HG03103 (cell line): ENCODE measurements around the gene CMTM3.
"Not testable (repeated sequence)": the region's sequence is repeated elsewhere in the genome, so short reads cannot be mapped to it uniquely, and the experiment has no call there.

Experiments used
- ATAC-seq: cut with Tn5 transposase; IDR thresholded peaks from one replicate; pipeline ENCODE4 v1.9.1; 2021; ENCODE audit warnings: low read depth; ENCODE audit not compliant: unreplicated experiment

CMTM3 gene

DNA sequence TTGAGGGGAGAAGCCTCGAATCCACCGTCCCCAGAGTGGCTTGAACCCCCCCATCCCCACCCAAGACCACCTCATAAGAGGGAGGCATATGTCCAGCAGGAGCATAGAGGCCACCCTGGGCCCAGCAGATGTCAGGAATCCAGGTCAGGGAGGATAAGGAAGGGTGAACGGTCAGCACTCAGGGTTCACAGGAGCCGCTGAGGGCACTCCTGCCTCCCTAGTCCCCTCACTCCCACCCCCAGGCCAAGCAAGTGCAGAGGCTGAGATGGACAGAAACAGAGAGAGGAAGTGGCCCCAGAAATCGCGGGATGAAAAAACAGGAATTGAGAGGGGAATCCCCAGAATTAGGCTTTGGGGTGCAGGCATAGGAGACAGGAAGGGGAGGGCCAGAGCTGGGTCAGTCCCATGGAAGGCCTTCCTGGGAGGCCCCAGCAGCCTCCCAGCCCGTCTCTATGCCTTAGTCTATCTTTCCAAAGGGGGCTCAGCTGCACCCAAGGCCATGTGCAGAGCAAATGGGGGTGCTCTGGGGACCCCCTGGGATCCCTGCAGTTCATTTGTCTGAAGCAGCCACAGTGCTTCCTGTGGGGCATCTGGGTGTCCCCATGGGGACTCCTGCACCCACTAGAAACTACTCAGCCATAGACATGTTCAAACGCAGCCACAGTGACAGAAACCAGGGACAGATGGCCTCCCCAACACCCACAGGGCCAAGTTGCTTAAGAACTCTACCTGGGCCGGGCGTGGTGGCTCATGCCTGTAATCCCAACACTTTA lies 1.7 kb downstream of the CMTM3 start:
- peak; percentile 27 for ATAC-seq

- ATAC-seq: peak; percentile 32
These were observed 4.0 kb downstream of the CMTM3 start for GRCh38 chr16:66608241-66609138.

DNA sequence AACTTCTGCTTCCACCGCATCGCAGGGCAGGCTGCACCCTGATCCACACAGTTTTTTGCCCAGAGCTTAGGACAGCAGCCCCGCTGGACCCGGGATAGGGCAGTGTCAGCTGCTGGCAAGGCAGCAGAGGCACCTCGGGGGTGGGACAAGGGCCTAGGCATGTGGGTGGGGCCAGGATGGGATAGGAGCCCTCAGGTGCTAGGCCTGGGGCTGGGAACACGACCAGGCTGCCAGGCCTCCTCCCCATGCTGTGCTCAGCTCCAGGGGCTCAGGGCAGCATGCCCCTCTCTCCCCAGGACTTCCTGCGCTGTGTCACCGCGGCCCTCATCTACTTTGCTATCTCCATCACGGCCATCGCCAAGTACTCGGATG lies 4.6 kb downstream of the CMTM3 start:
- no peak for ATAC-seq

GRCh38 chr16:66610111-66610820 lies 5.8 kb downstream of the CMTM3 start:
- no peak for ATAC-seq

GRCh38 chr16:66611911-66612310 lies 7.4 kb downstream of the CMTM3 start:
- ATAC-seq: not testable (repeated sequence)

- no peak for ATAC-seq
These were observed 7.9 kb downstream of the CMTM3 start for GRCh38 chr16:66612422-66612821.

- ATAC-seq: no peak
These were observed 9.8 kb downstream of the CMTM3 start for GRCh38 chr16:66614161-66614802.

GRCh38 chr16:66616169-66616568 lies 11.7 kb downstream of the CMTM3 start:
- ATAC-seq: no peak

- no peak for ATAC-seq
These were observed 12.1 kb downstream of the CMTM3 start for GRCh38 chr16:66616592-66616991.

GRCh38 chr16:66617010-66617434 lies 12.5 kb downstream of the CMTM3 start:
- ATAC-seq: no peak

GRCh38 chr16:66617728-66618127 lies 13.2 kb downstream of the CMTM3 start:
- no peak for ATAC-seq

DNA sequence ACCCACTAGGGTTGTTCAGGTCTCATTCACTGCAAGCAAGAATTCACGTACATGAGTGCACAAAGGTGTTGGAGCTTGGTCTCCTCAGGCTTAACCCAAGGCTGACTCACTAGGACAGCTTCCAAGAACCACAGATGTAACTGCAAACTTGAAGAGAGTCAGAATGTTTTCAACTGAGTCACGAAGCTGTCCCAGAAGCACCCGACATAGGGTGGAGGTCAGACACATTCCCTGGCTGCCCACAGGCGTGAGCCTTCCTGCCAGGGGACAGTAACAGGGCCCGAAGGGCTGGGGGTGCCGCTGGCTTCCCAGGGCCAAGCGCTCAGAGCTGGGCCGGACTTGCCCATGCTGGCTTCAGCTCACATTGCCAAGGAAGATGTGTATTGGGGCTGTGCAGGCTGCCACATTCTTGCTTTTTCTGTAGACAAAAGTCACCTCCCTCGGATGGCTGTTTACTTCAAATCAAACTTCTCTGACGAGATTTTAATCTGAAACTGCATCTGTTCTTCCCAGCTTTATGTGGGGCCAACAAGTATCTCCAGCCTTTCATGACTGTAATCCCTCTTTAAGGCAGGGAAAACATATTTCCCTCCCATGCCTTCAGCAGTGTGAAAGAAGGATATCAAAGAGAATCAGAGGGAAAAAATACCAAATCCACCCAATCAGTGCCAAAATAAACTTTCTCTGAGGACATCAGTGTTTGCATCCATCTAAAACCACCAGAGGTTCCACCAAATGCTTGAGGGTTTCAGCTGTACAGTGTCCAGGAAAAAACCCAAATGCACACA lies 14.3 kb downstream of the CMTM3 start:
- no peak for ATAC-seq

GRCh38 chr16:66619534-66620428 lies 15.3 kb downstream of the CMTM3 start:
- ATAC-seq: no peak

DNA sequence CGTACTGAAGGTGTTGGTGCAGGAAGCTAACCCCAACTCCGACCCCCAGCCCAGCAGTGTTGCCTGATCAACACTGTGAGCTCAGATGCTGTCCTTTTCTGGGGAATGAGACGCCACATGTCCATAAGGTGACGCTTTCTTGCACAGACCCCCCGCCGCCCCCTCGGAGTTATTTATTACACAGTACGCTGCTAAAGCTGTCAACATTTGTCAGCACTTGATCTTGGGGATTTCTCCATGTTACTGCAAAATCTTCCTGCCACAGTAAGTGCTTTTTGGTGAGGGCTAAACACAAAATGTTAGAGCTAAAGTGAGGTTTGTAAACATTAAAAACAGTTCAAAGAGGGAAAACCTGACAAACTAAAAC lies 15.9 kb downstream of the CMTM3 start:
- ATAC-seq: no peak

DNA sequence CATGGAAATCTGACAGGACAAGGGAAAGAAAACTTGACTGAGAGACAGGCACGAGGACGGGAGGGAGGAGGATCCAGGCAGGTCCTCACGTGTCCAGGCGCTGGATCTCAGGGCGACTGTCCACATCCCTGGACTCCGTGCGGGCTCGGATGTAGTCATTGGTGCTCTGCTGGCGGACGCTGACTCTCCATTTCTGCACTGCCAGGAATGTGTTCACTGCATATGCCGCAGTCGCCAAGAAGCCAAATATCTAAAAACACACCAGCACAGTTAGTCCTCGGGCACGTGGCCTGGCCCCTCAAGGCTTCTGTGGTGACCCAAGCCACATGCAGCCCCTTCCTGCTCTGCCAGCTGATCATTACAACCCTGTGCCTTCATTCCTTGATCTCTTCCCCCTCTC lies 17.5 kb downstream of the CMTM3 start:
- no peak for ATAC-seq

DNA sequence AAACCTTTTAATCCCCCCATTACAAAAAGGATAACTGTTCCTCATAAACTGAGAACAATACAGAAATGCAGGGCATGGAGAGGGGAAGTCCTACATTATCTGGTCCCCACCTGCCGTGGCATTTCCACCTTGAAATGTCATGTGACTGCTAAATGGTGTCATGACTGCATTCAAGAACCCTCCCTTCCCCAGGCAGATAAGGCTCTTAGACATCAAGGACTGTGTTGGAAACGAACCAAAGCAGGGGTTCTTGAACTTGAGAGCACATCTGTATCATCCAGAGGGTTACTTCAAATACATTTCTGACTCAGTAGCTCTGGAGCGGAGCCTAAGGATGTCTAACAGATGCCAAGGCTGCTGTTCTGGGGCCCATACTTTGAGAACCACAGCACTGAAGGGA lies 18.4 kb downstream of the CMTM3 start:
- ATAC-seq: no peak

DNA sequence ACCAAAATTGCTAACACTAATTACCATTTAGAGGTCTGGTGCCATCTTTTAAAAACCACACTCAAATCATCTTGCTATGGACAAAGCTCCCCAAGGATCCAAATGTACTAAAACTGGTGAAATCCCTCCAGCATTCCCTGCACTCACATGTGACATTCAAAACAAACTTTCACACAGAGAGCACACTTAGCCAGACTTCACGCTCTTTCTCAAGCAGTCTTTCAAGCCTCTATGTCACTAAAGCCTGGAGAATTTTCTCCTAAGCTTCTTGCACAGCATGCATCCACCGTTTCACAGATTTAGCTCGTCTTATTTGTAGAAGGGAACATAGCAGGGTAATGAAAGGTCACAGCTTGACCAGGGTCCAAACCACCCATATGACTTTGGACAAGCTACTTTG lies 19.3 kb downstream of the CMTM3 start:
- ATAC-seq: no peak

GRCh38 chr16:66627611-66628378 lies 23.3 kb downstream of the CMTM3 start:
- ATAC-seq: not testable (repeated sequence)
